ENCODE data around the gene DUSP8.

Gene DUSP8

GRCh38 chr11:1557904-1558774 lies 13.9 kb downstream of the DUSP8 start:
- CTCF ChIA-PET, result no interaction called here
- H3K36me3 Mint-ChIP-seq, result no peaks in the 10 kb centered on the region
- no peak overlapping the region for H3K4me3 Mint-ChIP-seq
- H3K4me1 Mint-ChIP-seq, result no peaks in the 10 kb centered on the region
- no peak for DNase-seq
- H3K27ac Mint-ChIP-seq, result no peak overlapping the region
- H3K9me3 Mint-ChIP-seq, result no peaks in the 10 kb centered on the region
- peaks cover 7% of the 10 kb centered on the region for H3K27me3 Mint-ChIP-seq

DNA sequence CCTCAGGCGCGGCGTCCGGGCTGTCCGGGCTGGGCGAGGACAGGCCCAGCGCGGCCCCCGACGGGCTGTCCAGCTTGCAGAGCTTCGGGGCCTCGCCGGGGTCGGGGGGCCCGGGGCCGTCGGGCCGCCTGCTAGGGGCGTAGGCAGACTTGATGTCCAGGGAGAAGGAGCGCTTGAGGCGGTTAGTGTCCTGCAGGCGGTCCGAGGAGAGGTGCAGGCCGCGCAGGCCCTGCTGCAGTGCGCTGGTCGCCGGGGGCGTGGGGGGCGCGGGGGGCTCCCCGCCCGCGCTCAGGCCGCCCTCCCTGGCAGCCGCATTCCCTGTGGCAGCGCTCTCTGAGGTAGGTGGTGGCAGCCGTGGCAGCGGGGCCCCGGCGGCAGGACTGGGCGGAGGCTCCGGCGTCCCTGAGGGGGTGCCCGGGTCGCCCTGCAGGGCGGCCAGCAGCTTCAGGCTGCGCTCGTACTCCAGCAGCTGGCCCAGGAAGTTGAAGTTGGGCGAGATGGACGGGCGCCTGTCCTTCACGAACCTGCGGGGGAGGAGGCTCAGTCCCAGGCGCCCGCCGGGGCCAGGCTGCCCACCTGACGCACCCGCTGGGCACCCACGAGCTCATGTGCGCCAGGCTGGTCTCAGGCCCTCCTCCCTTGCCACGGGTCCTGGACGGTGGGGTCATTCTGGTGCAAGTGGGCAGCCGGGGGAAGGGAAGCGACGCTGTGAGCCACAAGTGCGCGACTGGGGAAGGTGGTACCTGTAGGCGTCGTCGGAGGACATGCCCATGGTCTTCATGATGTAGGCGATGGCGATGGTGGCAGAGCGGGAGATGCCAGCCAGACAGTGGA lies 14.8 kb downstream of the DUSP8 start:
- Mint-ChIP-seq H3K9me3 (no peaks in the 10 kb centered on the region), H3K27me3 (peaks cover 13% of the 10 kb centered on the region), H3K4me3 (no peak overlapping the region), H3K36me3 (no peaks in the 10 kb centered on the region), H3K27ac (no peak overlapping the region), H3K4me1 (no peaks in the 10 kb centered on the region)
- DNase-seq, result no peak
- CTCF ChIA-PET, result interaction anchor here (0.5 kb wide), 1 partner anchor 1037 kb away, joined by 3 read pairs; no protein-coding TSS in a partner anchor

DNA sequence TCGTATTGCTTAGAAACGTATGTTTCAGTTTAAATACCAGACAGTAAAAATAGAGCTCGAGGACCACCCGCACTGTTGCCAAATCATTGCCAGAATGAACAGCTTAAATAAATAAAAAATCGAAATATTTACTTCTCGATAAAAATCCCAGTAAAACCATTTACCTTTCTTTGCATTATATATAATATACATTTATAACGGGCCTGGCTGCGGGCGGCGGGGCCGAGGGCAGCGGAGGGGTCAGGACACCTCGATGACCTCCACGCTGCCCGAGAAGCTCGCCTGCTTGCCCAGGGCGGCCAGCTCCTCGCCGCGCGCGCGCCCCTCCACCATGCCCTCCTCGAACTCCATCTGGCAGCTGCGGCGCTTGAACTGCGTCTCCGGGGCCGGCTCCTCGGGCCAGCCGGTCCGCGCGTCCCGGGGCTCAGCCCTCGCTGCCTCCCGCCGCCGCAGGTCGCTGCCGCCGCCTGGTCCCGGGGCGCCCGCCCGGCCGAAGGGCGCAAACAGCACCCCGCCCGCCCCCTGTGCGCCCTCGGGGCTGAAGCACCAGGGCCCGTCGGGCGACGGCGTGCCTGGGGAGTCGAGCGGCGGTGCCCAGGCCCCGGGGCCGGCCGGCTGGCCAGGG lies 15.7 kb downstream of the DUSP8 start:
- no peak for DNase-seq
- Mint-ChIP-seq H3K4me1 (no peaks in the 10 kb centered on the region), H3K9me3 (no peaks in the 10 kb centered on the region), H3K36me3 (no peaks in the 10 kb centered on the region), H3K4me3 (no peak overlapping the region), H3K27me3 (peaks cover 13% of the 10 kb centered on the region), H3K27ac (no peak overlapping the region)
- CTCF ChIA-PET, result interaction anchor here (1.2 kb wide), 1 partner anchor 9 kb away, joined by 3 read pairs; no protein-coding TSS in a partner anchor

DNA sequence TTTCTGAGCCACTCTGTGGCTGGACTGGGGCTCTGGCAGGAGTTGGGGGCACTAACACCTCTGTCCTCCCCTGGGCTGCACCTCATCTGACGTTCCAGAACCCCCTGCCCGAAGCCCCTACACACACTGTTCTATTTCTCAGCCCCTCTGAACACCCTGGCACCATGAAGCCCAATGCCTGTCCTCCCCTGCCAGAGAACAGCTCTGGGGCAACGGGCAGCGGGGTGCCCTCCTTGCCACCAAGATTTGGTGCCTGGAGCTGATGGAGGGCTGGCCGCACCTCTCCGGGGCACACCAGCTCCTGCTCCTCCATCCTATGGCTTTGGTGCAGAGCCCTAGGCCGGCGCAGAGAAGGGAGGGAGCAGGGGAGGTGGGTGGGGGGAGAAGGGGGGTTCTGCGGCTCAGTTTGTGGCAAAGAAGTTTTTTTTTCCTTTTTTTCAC lies 16.3 kb downstream of the DUSP8 start:
- Mint-ChIP-seq H3K27ac (no peak overlapping the region), H3K4me1 (no peaks in the 10 kb centered on the region), H3K27me3 (peaks cover 13% of the 10 kb centered on the region), H3K36me3 (no peaks in the 10 kb centered on the region), H3K9me3 (no peaks in the 10 kb centered on the region), H3K4me3 (no peak overlapping the region)
- CTCF ChIA-PET, result interaction anchor here (1.2 kb wide), 1 partner anchor 10 kb away, joined by 3 read pairs; no protein-coding TSS in a partner anchor
- no peak for DNase-seq

DNA sequence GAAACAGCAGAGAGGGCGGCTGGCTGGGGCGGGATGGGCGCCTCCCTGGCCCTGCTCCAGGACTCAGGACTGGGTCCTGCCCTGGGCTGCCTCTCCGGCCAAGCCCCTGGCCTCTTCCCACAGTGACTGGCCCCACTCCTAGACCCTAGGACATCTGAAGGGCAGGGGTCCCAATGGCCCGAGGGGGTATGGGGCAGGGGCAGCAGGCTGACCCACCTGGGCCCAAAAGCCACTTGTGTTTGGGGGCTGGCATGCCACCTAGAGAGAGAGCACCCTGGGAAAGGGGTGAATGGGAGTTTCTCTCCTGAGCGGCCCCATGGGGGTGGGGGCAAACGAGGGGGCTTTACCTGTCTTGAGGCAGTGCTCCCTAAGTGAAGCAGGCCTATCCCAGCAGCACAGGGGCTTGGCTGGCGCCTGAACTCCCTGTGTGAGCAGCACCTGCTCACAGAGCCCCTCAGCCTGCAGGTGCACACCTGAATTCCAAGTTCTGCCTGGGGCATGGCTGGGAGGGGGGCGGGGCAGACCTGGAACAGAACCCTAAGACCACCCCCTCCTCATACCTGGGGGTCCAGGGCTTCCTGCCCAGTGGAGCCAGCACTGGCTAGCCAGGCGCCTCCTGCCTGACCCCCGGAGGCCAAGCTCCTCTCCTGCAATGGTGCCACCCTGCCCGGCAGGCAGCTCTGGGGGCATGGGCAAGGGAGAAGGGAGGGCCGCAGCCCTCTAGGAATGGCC lies 16.9 kb downstream of the DUSP8 start:
- no peaks in the 10 kb centered on the region for H3K4me1 Mint-ChIP-seq
- no peak overlapping the region for H3K4me3 Mint-ChIP-seq
- no peak for DNase-seq
- H3K27me3 Mint-ChIP-seq, result peaks cover 16% of the 10 kb centered on the region
- CTCF ChIA-PET, result interaction anchor here (1.2 kb wide), 1 partner anchor 11 kb away, joined by 3 read pairs; no protein-coding TSS in a partner anchor
- H3K36me3 Mint-ChIP-seq, result no peaks in the 10 kb centered on the region
- no peaks in the 10 kb centered on the region for H3K9me3 Mint-ChIP-seq
- H3K27ac Mint-ChIP-seq, result no peak overlapping the region

DNA sequence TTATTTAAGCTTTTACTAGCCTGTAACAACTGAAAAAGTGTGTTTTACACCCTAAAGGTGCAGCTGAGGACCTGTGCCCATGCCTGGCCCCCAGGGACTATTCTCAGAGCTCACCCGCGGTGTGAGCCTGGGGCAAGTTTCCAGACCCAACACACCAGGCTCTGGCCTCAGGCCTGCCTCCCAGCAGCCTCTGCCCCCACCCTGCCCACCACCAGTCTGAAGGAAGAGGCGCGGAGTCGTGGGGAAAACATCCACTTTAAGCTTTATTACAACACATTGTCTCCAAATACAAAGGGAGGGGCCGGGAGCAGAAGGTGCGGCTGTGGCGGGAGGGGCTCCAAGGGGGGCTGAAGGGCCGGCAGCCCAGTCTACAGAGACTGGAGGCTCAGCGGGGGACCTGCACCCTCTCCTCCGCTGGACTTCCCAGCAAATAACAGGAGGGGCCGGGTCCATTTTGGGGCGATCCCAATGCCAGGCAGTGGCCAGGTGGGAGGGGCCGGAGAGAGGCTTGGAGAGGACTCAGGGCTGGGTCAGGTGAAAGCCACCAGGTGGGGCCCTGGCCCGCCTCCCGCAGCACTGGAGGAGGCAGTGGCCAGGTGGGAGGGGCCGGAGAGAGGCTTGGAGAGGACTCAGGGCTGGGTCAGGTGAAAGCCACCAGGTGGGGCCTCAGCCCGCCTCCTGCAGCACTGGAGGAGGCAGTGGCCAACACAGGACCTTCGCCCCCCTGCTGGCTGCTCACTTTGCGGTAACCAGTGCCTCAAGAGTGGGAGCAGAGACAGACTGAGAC lies 18.1 kb downstream of the DUSP8 start:
- Mint-ChIP-seq H3K27me3 (peaks cover 27% of the 10 kb centered on the region), H3K4me3 (no peak overlapping the region)
- DNase-seq, result no peak

DNA sequence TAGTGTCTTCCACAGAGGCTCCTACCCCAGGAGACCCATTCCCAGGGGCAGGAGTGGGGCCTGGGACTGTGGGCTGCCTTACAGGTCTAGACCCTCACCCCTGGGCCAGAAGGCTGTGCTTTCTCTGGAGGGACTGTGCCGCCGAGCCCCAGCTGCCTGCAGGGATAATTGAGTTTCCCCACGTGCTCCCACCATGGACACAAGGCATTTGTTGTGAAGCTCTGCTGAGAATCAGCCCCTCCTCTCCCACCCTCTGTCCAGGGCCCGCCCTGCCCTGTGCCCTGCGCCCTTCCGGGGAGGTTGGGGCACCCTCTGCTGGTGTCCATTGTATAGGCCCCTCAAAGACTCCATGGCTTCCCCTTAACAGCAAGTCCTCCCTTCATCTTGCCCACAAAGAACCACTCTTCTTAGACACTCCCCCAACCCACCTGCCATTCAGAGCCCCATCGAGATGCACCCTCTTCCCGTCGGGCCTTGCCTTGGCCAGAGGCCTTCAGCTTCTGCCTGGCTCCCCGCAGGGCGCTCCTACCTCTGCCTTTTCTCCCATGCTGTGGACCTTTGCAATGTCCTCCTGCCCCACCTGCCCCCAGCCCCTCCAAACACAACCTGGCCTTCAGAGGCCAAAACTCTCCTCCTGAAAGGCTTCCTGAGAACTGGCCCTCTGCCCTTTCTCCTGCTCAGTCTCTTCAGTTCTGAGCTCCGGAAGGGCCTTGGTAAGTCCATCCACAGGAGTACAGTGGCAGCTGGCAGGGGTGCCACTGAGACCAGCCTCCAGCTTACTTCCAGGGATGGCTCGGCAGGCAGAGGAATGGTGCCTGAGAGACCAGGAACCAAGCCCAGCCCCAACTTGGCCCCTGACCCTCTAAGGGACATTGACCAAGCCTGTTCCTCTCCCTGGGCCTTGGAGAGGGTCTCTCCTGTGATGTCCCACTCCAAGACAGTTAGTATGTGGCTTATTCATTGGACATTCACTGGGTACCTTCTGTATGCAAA lies 22.4 kb downstream of the DUSP8 start:
- no peak for DNase-seq
- H3K4me1 Mint-ChIP-seq, result peaks cover 3% of the 10 kb centered on the region
- no peaks in the 10 kb centered on the region for H3K36me3 Mint-ChIP-seq
- no peak overlapping the region for H3K27ac Mint-ChIP-seq
- peaks cover 69% of the 10 kb centered on the region for H3K27me3 Mint-ChIP-seq
- no peak overlapping the region for H3K4me3 Mint-ChIP-seq
- CTCF ChIA-PET, result interaction anchor here (5.2 kb wide), 1 partner anchor 25 kb away, joined by 51 read pairs; no protein-coding TSS in a partner anchor
- no peaks in the 10 kb centered on the region for H3K9me3 Mint-ChIP-seq

More for the DNA sequence above, 18.1 kb downstream of the DUSP8 start:
- CTCF ChIA-PET, result interaction anchor here (1.0 kb wide), 1 partner anchor 21 kb away, joined by 11 read pairs; no protein-coding TSS in a partner anchor
- Mint-ChIP-seq H3K36me3 (no peaks in the 10 kb centered on the region), H3K27ac (no peak overlapping the region), H3K4me1 (no peaks in the 10 kb centered on the region), H3K9me3 (no peaks in the 10 kb centered on the region)

DNA sequence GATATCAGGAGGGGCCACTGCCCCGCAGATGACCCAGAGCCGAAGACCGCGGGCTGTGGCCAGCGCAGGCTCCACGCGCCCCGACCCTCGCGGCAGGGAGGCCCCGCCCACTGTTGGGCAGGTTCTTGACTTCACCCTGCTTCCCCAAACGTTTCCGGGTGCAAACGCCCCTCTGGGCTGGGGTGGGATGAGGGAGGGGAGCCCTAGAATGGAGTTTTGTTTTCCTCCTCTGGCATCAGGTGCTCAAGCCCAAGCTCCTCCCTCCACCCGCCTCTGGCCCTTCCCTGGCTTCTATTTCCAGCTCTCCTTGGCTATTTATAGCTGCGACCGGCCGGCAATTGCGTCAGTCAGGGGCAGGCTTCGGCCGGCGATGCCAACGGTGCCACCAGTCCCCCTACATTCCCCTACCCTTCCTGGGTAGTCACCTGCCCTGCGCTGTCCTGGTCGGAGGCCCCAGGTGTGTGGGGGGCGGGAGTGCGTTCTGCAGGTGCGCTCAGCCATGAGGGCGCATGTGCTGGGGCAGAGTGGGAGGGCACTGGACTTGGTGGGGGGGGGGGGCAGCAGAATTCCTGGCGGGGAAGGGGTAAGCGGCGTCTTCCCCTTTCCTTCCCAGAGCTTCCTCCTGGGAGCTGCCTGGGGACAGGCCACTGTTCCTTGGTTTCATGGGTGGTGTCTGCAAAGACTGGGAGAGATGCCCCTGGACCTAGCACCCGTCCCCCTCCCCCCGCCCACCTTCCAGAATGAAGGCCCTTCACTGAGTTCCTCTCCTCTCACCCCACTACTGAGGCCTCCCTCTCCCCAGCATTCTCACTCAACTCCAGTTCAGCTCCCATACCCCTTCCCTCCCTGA lies 23.6 kb downstream of the DUSP8 start:
- no peak overlapping the region for H3K4me3 Mint-ChIP-seq
- CTCF ChIA-PET, result interaction anchor here (5.2 kb wide), 1 partner anchor 26 kb away, joined by 51 read pairs; no protein-coding TSS in a partner anchor
- no peaks in the 10 kb centered on the region for H3K9me3 Mint-ChIP-seq
- H3K27me3 Mint-ChIP-seq, result peaks cover 76% of the 10 kb centered on the region
- DNase-seq, result no peak
- H3K27ac Mint-ChIP-seq, result no peak overlapping the region
- no peaks in the 10 kb centered on the region for H3K36me3 Mint-ChIP-seq
- H3K4me1 Mint-ChIP-seq, result peaks cover 3% of the 10 kb centered on the region

DNA sequence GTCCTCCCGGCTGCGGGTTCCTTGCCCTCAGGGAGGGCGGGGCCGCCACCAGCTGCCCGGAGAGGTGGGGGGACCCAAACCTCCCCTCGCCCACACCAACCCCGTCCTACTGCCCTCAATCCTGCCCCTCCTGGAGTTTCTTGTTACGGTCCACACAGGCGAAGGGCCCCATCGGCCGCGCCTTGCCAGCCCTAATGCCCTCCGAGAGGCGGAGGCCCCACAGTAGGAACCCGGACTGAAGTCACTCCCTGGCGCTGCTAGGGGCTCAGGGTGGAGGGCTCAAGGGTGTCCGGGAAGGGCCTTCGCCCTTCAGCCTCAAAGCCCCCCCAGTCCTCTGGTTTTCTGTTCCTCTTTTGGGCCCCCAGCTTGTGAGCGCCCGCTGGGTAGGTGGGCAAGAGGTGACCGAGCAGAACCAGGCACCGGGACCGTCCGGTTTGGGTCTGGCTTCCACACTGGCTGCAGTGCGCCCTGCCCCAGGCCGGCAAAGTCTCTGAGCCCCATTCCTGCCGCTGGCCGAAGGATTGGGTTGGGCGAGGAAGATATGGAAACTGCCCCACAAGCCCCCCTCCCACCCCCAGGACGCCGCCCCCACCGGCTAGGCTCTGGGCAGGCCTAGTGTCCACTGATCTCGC lies 24.5 kb downstream of the DUSP8 start:
- no peaks in the 10 kb centered on the region for H3K36me3 Mint-ChIP-seq
- no peak overlapping the region for H3K27ac Mint-ChIP-seq
- H3K4me3 Mint-ChIP-seq, result no peak overlapping the region
- DNase-seq, result no peak
- peaks cover 3% of the 10 kb centered on the region for H3K4me1 Mint-ChIP-seq
- CTCF ChIA-PET, result interaction anchor here (1.0 to 5.2 kb wide), 4 partner anchors 10 to 81 kb away, joined by 5 to 51 read pairs (median 6); partner anchors contain the start of gene KRTAP5-5
- H3K9me3 Mint-ChIP-seq, result no peaks in the 10 kb centered on the region
- peaks cover 73% of the 10 kb centered on the region for H3K27me3 Mint-ChIP-seq

GRCh38 chr11:1546536-1547466 lies 25.3 kb downstream of the DUSP8 start:
- Mint-ChIP-seq H3K4me3 (peak overlapping the region; percentile 21), H3K4me1 (peaks cover 3% of the 10 kb centered on the region), H3K9me3 (no peaks in the 10 kb centered on the region), H3K36me3 (no peaks in the 10 kb centered on the region), H3K27ac (no peak overlapping the region), H3K27me3 (peaks cover 72% of the 10 kb centered on the region)
- CTCF ChIA-PET, result interaction anchor here (0.8 to 5.2 kb wide), 11 partner anchors 9 to 147 kb away, joined by 3 to 51 read pairs (median 4); partner anchors contain the start of gene KRTAP5-5
- peak; percentile 52 for DNase-seq

All from activated naive CD4-positive, alpha-beta T cell treated with anti-CD3 and anti-CD28 coated beads, Interleukin-2, amount 10 ng/mL, durations not matched to agents 7 days and 5 days (primary cell).